KMS-11 (cell line): ENCODE results near the gene SPATA16.

Experiments used
- H2AFZ ChIP-seq: fragments of 200-600 bp; sonication (generic); 2 replicates; pipeline ENCODE4 v1.6.1; 2016; ENCODE audit warnings: antibody characterized with exemption, mixed run types, low read depth
- H3K27ac ChIP-seq: fragments of 200-600 bp; sonication (generic); 2 replicates; pipeline ENCODE4 v1.6.1; 2016; ENCODE audit warnings: mild to moderate bottlenecking, mixed run types
- H3K27me3 ChIP-seq: fragments of 200-600 bp; sonication (generic); 2 replicates; pipeline ENCODE4 v1.6.1; 2017; ENCODE audit warnings: mild to moderate bottlenecking, low read depth, mixed run types, moderate library complexity; ENCODE audit not compliant: insufficient read depth
- H3K36me3 ChIP-seq: fragments of 200-600 bp; sonication (generic); 2 replicates; pipeline ENCODE4 v1.6.1; 2017; ENCODE audit warnings: mild to moderate bottlenecking, mixed run types; ENCODE audit not compliant: insufficient read depth
- H3K4me1 ChIP-seq: fragments of 200-600 bp; sonication (generic); 2 replicates; pipeline ENCODE4 v1.6.1; 2016; ENCODE audit warnings: mild to moderate bottlenecking, low read depth, mixed run types; ENCODE audit not compliant: poor library complexity, severe bottlenecking
- H3K4me2 ChIP-seq: fragments of 200-600 bp; sonication (generic); 2 replicates; pipeline ENCODE4 v1.7.0; 2016; ENCODE audit warnings: mild to moderate bottlenecking, mixed run types
- H3K4me3 ChIP-seq: fragments of 200-600 bp; sonication (generic); IDR thresholded peaks from 2 replicates; pipeline ENCODE4 v1.6.1; 2017; ENCODE audit warnings: low read depth, low read length, mixed read lengths; ENCODE audit not compliant: insufficient read depth
- H3K79me2 ChIP-seq: fragments of 200-600 bp; sonication (generic); 2 replicates; pipeline ENCODE4 v1.6.1; 2016; ENCODE audit warnings: low read depth, mixed run types; ENCODE audit not compliant: insufficient read depth
- H3K9ac ChIP-seq: fragments of 200-600 bp; sonication (generic); 2 replicates; pipeline ENCODE4 v1.6.1; 2016; ENCODE audit warnings: mild to moderate bottlenecking, mixed run types
- H4K20me1 ChIP-seq: fragments of 200-600 bp; sonication (generic); 2 replicates; pipeline ENCODE4 v1.6.1; 2016; ENCODE audit warnings: mild to moderate bottlenecking, mixed run types; ENCODE audit not compliant: insufficient read depth
- TF ChIP-seq, protein P1 (sequence below): fragments of 200-600 bp; sonication (generic); conservative IDR thresholded peaks from 2 replicates; pipeline ENCODE4 v1.6.1; 2017; ENCODE audit warnings: low read depth, mild to moderate bottlenecking, antibody characterized with exemption, low read length, moderate library complexity, mixed read lengths

SPATA16 gene

DNA sequence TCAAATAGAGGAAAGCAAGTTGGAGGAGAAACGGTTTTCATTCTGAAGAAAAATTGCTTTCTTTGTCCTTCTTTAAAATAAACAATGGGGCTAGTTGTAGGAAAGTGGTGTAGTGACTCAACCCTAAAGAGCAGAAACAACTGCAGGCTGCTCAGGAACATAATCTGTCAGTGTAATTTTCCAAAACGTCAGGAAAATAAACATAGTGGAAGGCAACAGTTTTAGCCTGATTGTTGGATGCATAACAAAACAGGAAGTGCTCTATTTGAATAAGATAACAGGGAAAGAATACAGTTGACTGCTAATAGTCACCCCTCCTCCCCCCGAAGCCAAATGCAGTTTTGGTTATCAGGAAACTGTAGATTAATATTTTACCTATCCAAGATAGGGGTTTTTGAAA is 222.9 kb downstream of the SPATA16 start:
- Histone ChIP-seq H3K4me1 (no peaks in the 10 kb centered on the region), H2AFZ (no peak overlapping the region)
- TF ChIP-seq, protein P1, sequence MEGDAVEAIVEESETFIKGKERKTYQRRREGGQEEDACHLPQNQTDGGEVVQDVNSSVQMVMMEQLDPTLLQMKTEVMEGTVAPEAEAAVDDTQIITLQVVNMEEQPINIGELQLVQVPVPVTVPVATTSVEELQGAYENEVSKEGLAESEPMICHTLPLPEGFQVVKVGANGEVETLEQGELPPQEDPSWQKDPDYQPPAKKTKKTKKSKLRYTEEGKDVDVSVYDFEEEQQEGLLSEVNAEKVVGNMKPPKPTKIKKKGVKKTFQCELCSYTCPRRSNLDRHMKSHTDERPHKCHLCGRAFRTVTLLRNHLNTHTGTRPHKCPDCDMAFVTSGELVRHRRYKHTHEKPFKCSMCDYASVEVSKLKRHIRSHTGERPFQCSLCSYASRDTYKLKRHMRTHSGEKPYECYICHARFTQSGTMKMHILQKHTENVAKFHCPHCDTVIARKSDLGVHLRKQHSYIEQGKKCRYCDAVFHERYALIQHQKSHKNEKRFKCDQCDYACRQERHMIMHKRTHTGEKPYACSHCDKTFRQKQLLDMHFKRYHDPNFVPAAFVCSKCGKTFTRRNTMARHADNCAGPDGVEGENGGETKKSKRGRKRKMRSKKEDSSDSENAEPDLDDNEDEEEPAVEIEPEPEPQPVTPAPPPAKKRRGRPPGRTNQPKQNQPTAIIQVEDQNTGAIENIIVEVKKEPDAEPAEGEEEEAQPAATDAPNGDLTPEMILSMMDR: no peak

DNA sequence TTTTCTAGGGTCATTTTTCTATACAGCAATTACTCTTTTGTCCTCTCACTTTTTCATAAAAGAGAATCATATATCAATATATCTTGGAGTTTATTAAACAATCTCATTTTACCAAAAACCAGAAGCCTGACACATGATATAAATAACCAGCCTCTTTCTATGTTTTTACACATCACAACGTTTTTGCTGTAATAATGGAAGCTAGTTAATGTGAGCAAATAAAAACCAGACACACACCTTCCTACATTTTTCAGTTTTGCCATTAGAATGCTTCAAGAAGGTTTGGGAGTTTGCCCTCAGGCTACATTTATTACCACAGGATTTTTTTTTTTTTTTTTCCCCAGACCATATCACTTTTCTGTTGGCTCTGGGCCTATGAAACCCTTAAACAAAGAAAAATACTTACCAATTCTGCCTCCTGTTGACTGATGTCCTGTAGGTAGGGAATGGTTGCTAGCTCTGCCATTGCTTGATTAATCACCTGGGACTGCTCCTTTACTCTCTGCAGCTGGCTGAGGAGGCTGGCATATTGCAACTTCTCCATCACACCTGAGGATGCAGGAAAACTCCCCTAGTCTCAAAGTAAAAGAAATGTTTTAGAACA is 225.0 kb downstream of the SPATA16 start:
- Histone ChIP-seq H4K20me1 (no peaks in the 10 kb centered on the region), H3K9ac (no peak overlapping the region), H3K27me3 (no peaks in the 10 kb centered on the region), H3K27ac (no peak overlapping the region), H3K79me2 (no peaks in the 10 kb centered on the region), H3K36me3 (no peaks in the 10 kb centered on the region), H2AFZ (no peak overlapping the region), H3K4me1 (no peaks in the 10 kb centered on the region), H3K4me3 (no peak overlapping the region), H3K4me2 (no peak overlapping the region)
- TF ChIP-seq, protein P1: no peak

More for the DNA sequence above, 222.9 kb downstream of the SPATA16 start:
- Histone ChIP-seq H3K9ac (no peak overlapping the region), H3K79me2 (no peaks in the 10 kb centered on the region), H3K4me3 (no peak overlapping the region), H3K27me3 (no peaks in the 10 kb centered on the region), H3K4me2 (no peak overlapping the region), H3K36me3 (no peaks in the 10 kb centered on the region), H4K20me1 (no peaks in the 10 kb centered on the region), H3K27ac (no peak overlapping the region)

DNA sequence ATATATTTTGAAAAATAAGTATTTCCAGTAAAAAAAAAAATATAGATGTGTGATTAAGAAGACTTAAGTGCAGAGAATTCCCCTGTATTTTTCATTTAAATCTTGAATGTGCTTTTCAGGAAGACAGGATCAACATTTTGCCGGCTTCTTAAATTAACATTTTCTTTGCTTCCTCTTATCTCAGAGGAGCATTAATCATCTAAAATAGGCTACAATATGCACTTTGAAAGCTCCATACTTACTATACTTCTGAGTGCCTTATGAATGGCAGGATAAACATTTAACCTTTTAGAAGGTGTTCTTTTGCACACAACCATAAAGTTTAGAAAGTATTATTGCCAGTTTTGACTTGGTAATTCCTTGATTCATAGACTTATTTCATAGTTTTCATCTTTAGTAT is 226.2 kb downstream of the SPATA16 start:
- Histone ChIP-seq H3K4me1 (no peaks in the 10 kb centered on the region), H3K9ac (no peak overlapping the region), H3K79me2 (no peaks in the 10 kb centered on the region), H3K4me2 (no peak overlapping the region), H3K36me3 (no peaks in the 10 kb centered on the region), H3K4me3 (no peak overlapping the region), H3K27me3 (no peaks in the 10 kb centered on the region), H3K27ac (no peak overlapping the region), H2AFZ (no peak overlapping the region), H4K20me1 (no peaks in the 10 kb centered on the region)
- TF ChIP-seq, protein P1: no peak

DNA sequence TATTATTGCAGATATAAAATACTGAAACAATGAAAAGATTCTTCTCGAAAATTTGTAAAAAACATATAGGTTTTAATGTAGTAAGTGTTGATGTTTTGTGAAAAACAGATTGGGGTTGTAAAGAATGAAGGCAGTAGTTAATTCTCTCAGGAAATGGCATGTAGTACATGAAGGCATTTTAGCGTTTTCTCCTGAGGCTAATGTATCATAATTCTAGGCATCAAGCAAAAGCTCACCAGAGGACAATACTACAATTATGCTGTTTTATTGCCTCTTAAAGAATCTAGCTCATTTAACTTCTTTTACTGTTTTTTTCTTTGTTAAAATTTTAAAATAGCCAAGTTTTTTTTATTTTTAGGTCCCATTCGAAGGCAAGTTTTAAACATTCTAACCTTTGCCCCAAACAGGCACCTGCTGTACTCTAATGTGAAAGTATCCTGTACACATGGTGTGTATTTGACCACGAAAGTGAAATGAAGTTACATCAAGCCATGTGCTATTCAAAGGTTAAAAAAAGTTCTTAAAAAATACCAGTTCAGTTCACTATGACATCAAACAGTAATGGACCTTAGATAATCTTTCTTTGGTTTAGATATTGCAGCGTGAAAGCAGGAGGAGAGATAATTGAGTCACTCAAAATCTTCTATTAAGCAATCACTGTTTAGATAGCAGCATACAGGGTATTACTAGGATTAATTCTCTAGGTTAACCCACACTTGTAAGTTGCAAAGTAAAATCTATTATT is 227.0 kb downstream of the SPATA16 start:
- H3K27me3 ChIP-seq: no peaks in the 10 kb centered on the region
- H2AFZ ChIP-seq: no peak overlapping the region
- H3K27ac ChIP-seq: no peak overlapping the region
- no peaks in the 10 kb centered on the region for H3K36me3 ChIP-seq
- H3K9ac ChIP-seq: no peak overlapping the region
- no peaks in the 10 kb centered on the region for H3K4me1 ChIP-seq
- TF ChIP-seq, protein P1: no peak
- no peak overlapping the region for H3K4me2 ChIP-seq
- no peaks in the 10 kb centered on the region for H3K79me2 ChIP-seq
- H3K4me3 ChIP-seq: no peak overlapping the region
- no peaks in the 10 kb centered on the region for H4K20me1 ChIP-seq
